Ovary (tissue), 9 donors: ENCODE data around the gene SLCO6A1. TPM values are rescaled to one million over a fixed set of nuclear protein-coding genes. Genes with fewer than 3 reads are reported as not detected.

Experiments used
- DNase-seq, 5 donors: peaks; one replicate each; pipeline ENCODE4 v3.0.0-alpha.2; 2019 to 2020
- H3K27ac ChIP-seq, 2 donors: fragments of 200-600 bp; one replicate each; pipeline versions ENCODE4 v1.5.1 to v1.8.0; 2019 to 2022
- H3K27me3 ChIP-seq: fragments of 200-600 bp; one replicate; pipeline ENCODE4 v1.8.0; 2022
- H3K36me3 ChIP-seq: fragments of 200-600 bp; sonication (generic); one replicate; pipeline ENCODE4 v1.5.1; 2019
- H3K4me1 ChIP-seq: one replicate; pipeline ENCODE4 v1.8.1; 2013; ENCODE audit warnings: mild to moderate bottlenecking, moderate library complexity; ENCODE audit not compliant: insufficient read depth
- H3K4me3 ChIP-seq: fragments of 200-600 bp; sonication (generic); one replicate; pipeline ENCODE4 v1.5.1; 2017
- H3K9me3 ChIP-seq, 2 donors: fragments of 200-600 bp in 1 of 2; sonication (generic) in 1 of 2; one replicate each; pipeline versions ENCODE4 v1.5.1 to v1.8.1; 2013 to 2019; ENCODE audit warnings: mild to moderate bottlenecking in 1 of 2, moderate library complexity in 1 of 2
- EP300 ChIP-seq: sonication (generic); formaldehyde crosslinking; IDR thresholded peaks from one replicate; pipeline ENCODE4 v1.6.1; 2017; ENCODE audit warnings: antibody characterized with exemption
- POLR2A ChIP-seq: fragments of 450-650 bp; IDR thresholded peaks from one replicate; pipeline ENCODE4 v1.6.1; 2017; ENCODE audit warnings: antibody characterized with exemption, mild to moderate bottlenecking, moderate library complexity
- WGBS, 3 donors: extraction: QIAGEN DNeasy Blood & Tissue Kit in 1 of 3; methylation state at CpG; one replicate each; pipeline versions ENCODE4 v1.1.5 to v1.1.7; 2013 to 2017; 5-methylcytosine and 5-hydroxymethylcytosine counted together
- intact Hi-C, 4 donors: fragments of 100-400 bp; cut with DNase I; formaldehyde crosslinking; loops; one replicate each; pipeline versions ENCODE4 v1.11.0 to v1.15.1; 2022 to 2023
- polyA plus RNA-seq, 2 donors: library from polyadenylated mRNA; stranded (reverse); fragments of 200-250 nt in 1 of 2; fragments of 350-450 nt in 1 of 2; fragmentation: Illumina TruSeq in 1 of 2; extraction: RNeasy Lipid Tissue Mini Kit (QIAGEN cat#74804) in 1 of 2; gene quantifications; one replicate each; pipeline ENCODE4 v1.2.3, GENCODE V29; 2013 to 2014
- total RNA-seq, 7 donors: library from RNA; depleted of rRNA in 2 of 7; stranded (reverse); fragments of >200 nt in 2 of 7; fragmentation: NEBNext Ultra II Directional in 3 of 7; extraction: Animal tissue kit (Norgen Biotek cat#: 25700) in 3 of 7; gene quantifications; one replicate each; pipeline versions ENCODE4 v1.1.0 to v1.2.4, GENCODE V29; 2016 to 2023
- TF ChIP-seq, protein P1 (sequence below), 3 donors: fragments of 450-650 bp in 2 of 3; fragments of 200-600 bp in 1 of 3; IDR thresholded peaks; one replicate each; pipeline versions ENCODE4 v1.5.1 to v1.8.0; 2016 to 2022; ENCODE audit warnings: antibody characterized with exemption in 3 of 3, mild to moderate bottlenecking in 1 of 3
- donor health status: DM: no; HTN: no; CAD: no; lungs with moderate emphysema.
- donor health status: DM: no; HTN: no; CAD: no.
- donor health status: Bipolar disorder and iron deficiency.
- donor health status: DM: yes; HTN: yes; CAD: no.
- donor health status: DM: no; HTN: no; CAD: no.
- donor health status: DM: yes; HTN: yes; CAD: no.

SLCO6A1 gene
- total and polyA plus RNA-seq, 9 donors = not detected

- Histone ChIP-seq H3K4me3 (no peak overlapping the region), H3K36me3 (no peaks in the 10 kb centered on the region), H3K9me3 (no peaks in the 10 kb centered on the region), H3K27me3 (no peaks in the 10 kb centered on the region), H3K4me1 (no peaks in the 10 kb centered on the region), H3K27ac (no peak overlapping the region)
- intact Hi-C loops = no loop called here
- no peak for TF ChIP-seq POLR2A
- no peak for TF ChIP-seq EP300
- TF ChIP-seq, protein P1, sequence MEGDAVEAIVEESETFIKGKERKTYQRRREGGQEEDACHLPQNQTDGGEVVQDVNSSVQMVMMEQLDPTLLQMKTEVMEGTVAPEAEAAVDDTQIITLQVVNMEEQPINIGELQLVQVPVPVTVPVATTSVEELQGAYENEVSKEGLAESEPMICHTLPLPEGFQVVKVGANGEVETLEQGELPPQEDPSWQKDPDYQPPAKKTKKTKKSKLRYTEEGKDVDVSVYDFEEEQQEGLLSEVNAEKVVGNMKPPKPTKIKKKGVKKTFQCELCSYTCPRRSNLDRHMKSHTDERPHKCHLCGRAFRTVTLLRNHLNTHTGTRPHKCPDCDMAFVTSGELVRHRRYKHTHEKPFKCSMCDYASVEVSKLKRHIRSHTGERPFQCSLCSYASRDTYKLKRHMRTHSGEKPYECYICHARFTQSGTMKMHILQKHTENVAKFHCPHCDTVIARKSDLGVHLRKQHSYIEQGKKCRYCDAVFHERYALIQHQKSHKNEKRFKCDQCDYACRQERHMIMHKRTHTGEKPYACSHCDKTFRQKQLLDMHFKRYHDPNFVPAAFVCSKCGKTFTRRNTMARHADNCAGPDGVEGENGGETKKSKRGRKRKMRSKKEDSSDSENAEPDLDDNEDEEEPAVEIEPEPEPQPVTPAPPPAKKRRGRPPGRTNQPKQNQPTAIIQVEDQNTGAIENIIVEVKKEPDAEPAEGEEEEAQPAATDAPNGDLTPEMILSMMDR (IDR thresholded peaks at IDR 0.05) = no peak
- DNase-seq = no peak
Measured at GRCh38 chr5:102368392-102368791, 130.4 kb downstream of the SLCO6A1 start.

- Histone ChIP-seq H3K36me3 (no peaks in the 10 kb centered on the region), H3K4me1 (no peaks in the 10 kb centered on the region), H3K4me3 (no peak overlapping the region), H3K27ac (no peak overlapping the region), H3K9me3 (no peaks in the 10 kb centered on the region), H3K27me3 (no peaks in the 10 kb centered on the region)
- no peak for DNase-seq
- WGBS, 3 donors = 14 to 34% (median 21%) methylated on average over 2 of the region's 2 CpGs
- intact Hi-C loops = no loop called here
- TF ChIP-seq, protein P1 (IDR thresholded peaks at IDR 0.05) = no peak
- TF ChIP-seq POLR2A (no peak), EP300 (no peak)
Measured at GRCh38 chr5:102341681-102342288, 157.0 kb downstream of the SLCO6A1 start.

DNA sequence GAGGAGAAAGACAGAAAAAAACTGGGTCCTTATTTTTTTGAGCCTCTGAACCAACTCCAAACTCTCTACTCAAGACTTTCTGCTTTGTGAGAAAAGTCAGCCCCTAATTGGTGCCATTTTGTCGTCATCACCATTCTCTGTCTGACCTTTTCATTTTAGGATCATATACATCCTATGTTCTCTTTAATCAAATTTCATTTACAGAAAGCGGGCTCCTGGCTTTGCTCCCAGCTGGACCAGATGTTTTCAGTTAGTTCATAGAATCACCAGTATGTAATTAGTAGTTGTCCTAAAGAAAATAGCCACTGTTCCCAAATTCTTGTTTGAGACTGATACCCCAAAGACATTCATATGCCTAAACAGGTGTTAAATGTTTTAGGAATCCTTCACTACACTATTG, 174.1 kb downstream of the SLCO6A1 start:
- no peaks in the 10 kb centered on the region for H3K27me3 ChIP-seq
- TF ChIP-seq EP300 (no peak), POLR2A (no peak)
- TF ChIP-seq, protein P1 (IDR thresholded peaks at IDR 0.05) = no peak
- H3K27ac ChIP-seq = no peak overlapping the region
- WGBS, 3 donors = 9 to 18% (median 9%) methylated on average over 2 of the region's 2 CpGs
- no peak for DNase-seq
- no peaks in the 10 kb centered on the region for H3K36me3 ChIP-seq
- intact Hi-C loops = no loop called here
- no peaks in the 10 kb centered on the region for H3K4me1 ChIP-seq
- H3K9me3 ChIP-seq = no peaks in the 10 kb centered on the region
- no peak overlapping the region for H3K4me3 ChIP-seq

Other genes with a start within 250 kb of the SLCO6A1 start
- gene SLCO4C1, start 202.7 kb downstream of the SLCO6A1 start, total RNA-seq = under 1 TPM in 5 of 7 donors, not detected in 2; 0.05 to 0.50 (median 0.10) TPM
- gene SLCO4C1, start 202.7 kb downstream of the SLCO6A1 start, polyA plus RNA-seq = under 1 TPM in 1 of 2 donors, not detected in 1; 0.30 TPM